A673 (cell line): Measurements from ENCODE around the gene ERP29. TPM values are rescaled to one million over a fixed set of nuclear protein-coding genes. Genes with fewer than 3 reads are reported as not detected.

ENCODE experiments used
- BruUV-seq: library from RNA; stranded (reverse); fragments of 400-500 nt; replicated peaks from 2 replicates; lab custom pipeline; 2021; lab: Mats Ljungman, UMichigan
- CTCF ChIA-PET: fragments of 300-600 bp; sonication (Branson Sonifier 250); formaldehyde crosslinking; loops from one replicate; lab custom pipeline; 2022; ENCODE audit warnings: antibody characterized with exemption; lab: Charles Lee
- POLR2A ChIA-PET: fragments of 300-600 bp; sonication (Branson Sonifier 250); formaldehyde crosslinking; loops from one replicate; lab custom pipeline; 2022; ENCODE audit warnings: antibody characterized with exemption; ENCODE audit not compliant: low non-redundant PET; lab: Charles Lee
- DNase-seq: peaks from one replicate; pipeline ENCODE4 v3.0.0-alpha.2; 2015; ENCODE audit warnings: low spot score
- H3K27ac ChIP-seq: fragments of 200-600 bp; sonication (generic); 2 replicates; pipeline ENCODE4 v1.5.1; 2016; ENCODE audit warnings: mixed run types, low read depth, mild to moderate bottlenecking, mixed read lengths, antibody characterized with exemption, low read length; ENCODE audit not compliant: poor library complexity, severe bottlenecking
- H3K27me3 ChIP-seq: fragments of 200-600 bp; sonication (generic); replicated peaks from 2 replicates; pipeline ENCODE4 v1.6.1; 2017; ENCODE audit warnings: mixed run types, low read depth, mild to moderate bottlenecking, mixed read lengths, antibody characterized with exemption, low read length; ENCODE audit not compliant: insufficient read depth, poor library complexity
- H3K36me3 ChIP-seq: fragments of 200-600 bp; sonication (generic); 2 replicates; pipeline ENCODE4 v1.6.1; 2016; ENCODE audit warnings: mixed run types, mild to moderate bottlenecking, mixed read lengths, antibody characterized with exemption, low read length; ENCODE audit not compliant: insufficient read depth, poor library complexity, severe bottlenecking
- H3K4me1 ChIP-seq: fragments of 200-600 bp; sonication (generic); 2 replicates; pipeline ENCODE4 v1.6.1; 2017; ENCODE audit warnings: mixed run types, mild to moderate bottlenecking, mixed read lengths, antibody characterized with exemption, low read length; ENCODE audit not compliant: insufficient read depth, poor library complexity, severe bottlenecking
- H3K4me3 ChIP-seq: fragments of 200-600 bp; sonication (generic); 2 replicates; pipeline ENCODE4 v1.5.1; 2016; ENCODE audit warnings: low read depth, mixed run types, mild to moderate bottlenecking, mixed read lengths, low read length; ENCODE audit not compliant: poor library complexity, severe bottlenecking
- H3K9me3 ChIP-seq: fragments of 200-600 bp; sonication (generic); 2 replicates; pipeline ENCODE4 v1.6.1; 2016; ENCODE audit warnings: mixed run types, low read depth, mild to moderate bottlenecking, mixed read lengths, antibody characterized with exemption, low read length; ENCODE audit not compliant: poor library complexity, severe bottlenecking
- EZH2 ChIP-seq: fragments of 200-600 bp; sonication (generic); IDR thresholded peaks from 2 replicates; pipeline ENCODE4 v1.6.1; 2017; ENCODE audit warnings: borderline replicate concordance, low read depth, mild to moderate bottlenecking, mixed read lengths, antibody characterized with exemption, low read length; ENCODE audit not compliant: poor library complexity, severe bottlenecking
- intact Hi-C: fragments of 100-400 bp; cut with micrococcal nuclease; formaldehyde crosslinking; loops from one replicate; pipeline ENCODE4 v1.10.0; 2022; ENCODE audit not compliant: unreplicated experiment
- total RNA-seq: library from RNA; stranded (reverse); gene quantifications from 2 replicates; pipeline ENCODE4 v1.2.3, GENCODE V29; 2021
- TF ChIP-seq, protein P1 (sequence below): fragments of 300-800, 200-600 bp; sonication (generic); conservative IDR thresholded peaks from 2 replicates; pipeline ENCODE4 v1.5.1; 2017; ENCODE audit warnings: low read depth, mild to moderate bottlenecking, antibody characterized with exemption, low read length, moderate library complexity, mixed read lengths

ERP29 gene
- total RNA-seq, 1 experiment from 2014 or later, result 109 TPM

DNA sequence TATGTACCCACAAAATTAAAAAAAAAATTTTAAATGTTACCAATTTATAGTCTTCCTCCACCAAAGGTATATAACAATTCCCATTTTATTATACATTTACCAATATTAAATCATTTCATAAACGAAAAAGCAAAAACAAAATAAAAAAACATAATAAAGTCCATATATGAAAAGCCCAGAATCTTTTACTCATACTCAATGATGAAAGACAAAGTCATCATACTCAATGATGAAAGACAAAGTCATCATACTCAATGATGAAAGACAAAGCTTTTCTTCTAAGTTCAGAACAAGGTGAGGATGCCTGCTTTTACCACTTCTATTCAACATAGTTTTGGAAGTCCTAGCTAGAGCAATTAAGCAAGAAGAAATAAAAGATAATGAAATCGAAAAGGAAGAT, 28.4 kb upstream of the ERP29 start:
- CTCF ChIA-PET, result no interaction called here
- Histone ChIP-seq H3K27ac (no peak overlapping the region), H3K9me3 (no peaks in the 10 kb centered on the region), H3K4me3 (no peak overlapping the region), H3K36me3 (no peaks in the 10 kb centered on the region), H3K4me1 (no peaks in the 10 kb centered on the region), H3K27me3 (no peaks in the 10 kb centered on the region)
- no peak for DNase-seq
- intact Hi-C loops, result no loop called here
- POLR2A ChIA-PET, result no interaction called here
- no peak for TF ChIP-seq EZH2
- TF ChIP-seq, protein P1, sequence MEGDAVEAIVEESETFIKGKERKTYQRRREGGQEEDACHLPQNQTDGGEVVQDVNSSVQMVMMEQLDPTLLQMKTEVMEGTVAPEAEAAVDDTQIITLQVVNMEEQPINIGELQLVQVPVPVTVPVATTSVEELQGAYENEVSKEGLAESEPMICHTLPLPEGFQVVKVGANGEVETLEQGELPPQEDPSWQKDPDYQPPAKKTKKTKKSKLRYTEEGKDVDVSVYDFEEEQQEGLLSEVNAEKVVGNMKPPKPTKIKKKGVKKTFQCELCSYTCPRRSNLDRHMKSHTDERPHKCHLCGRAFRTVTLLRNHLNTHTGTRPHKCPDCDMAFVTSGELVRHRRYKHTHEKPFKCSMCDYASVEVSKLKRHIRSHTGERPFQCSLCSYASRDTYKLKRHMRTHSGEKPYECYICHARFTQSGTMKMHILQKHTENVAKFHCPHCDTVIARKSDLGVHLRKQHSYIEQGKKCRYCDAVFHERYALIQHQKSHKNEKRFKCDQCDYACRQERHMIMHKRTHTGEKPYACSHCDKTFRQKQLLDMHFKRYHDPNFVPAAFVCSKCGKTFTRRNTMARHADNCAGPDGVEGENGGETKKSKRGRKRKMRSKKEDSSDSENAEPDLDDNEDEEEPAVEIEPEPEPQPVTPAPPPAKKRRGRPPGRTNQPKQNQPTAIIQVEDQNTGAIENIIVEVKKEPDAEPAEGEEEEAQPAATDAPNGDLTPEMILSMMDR, result no peak
- no TSS peak for BruUV-seq

DNA sequence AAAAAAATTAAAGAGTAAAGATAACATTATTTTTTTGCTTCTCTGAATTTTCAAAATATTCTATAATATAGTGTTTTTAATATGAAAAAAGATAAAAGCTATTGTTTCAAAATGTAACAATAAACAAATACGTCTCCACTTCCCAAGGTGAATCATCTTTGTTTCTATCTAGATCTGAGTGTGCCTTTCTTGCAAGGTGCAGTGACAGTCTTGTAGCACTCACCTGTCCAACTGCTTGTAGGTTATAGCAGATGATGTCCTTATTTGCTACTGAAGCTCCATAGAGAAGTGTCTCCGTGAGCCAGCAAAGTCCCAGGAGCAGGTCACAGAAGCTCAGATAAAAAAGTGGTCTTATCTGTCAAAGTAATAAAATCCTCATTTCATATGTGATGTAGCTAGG, 21.7 kb upstream of the ERP29 start:
- ChIA-PET CTCF (no interaction called here), POLR2A (no interaction called here)
- no peak for DNase-seq
- TF ChIP-seq EZH2, result no peak
- TF ChIP-seq, protein P1, result no peak
- H3K4me1 ChIP-seq, result no peaks in the 10 kb centered on the region
- no peaks in the 10 kb centered on the region for H3K27me3 ChIP-seq
- no peaks in the 10 kb centered on the region for H3K36me3 ChIP-seq
- no peak overlapping the region for H3K27ac ChIP-seq
- intact Hi-C loops, result no loop called here
- no TSS peak for BruUV-seq
- no peak overlapping the region for H3K4me3 ChIP-seq
- H3K9me3 ChIP-seq, result no peaks in the 10 kb centered on the region

DNA sequence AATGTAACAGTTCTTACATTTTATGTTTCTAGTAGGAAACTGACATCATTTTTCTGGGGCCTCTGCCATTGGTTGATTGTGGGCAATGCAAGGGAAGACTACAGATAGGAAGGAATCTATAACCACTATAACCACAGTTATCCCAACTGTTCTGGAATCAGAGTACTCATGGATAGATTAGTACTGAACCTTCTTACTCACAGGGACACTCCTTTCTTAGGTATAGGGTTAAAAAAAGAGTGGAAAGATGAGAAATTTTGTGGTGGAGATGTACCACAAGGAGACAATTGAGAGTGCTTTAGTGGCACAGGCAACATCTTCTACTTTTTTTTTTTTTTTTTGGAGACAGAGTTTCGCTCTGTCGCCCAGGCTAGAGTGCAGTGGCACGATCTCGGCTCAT, 21.3 kb upstream of the ERP29 start:
- Histone ChIP-seq H3K9me3 (no peaks in the 10 kb centered on the region), H3K27me3 (no peaks in the 10 kb centered on the region), H3K4me1 (no peaks in the 10 kb centered on the region), H3K36me3 (no peaks in the 10 kb centered on the region), H3K4me3 (no peak overlapping the region), H3K27ac (no peak overlapping the region)
- DNase-seq, result no peak
- BruUV-seq, result no TSS peak
- ChIA-PET CTCF (no interaction called here), POLR2A (no interaction called here)
- intact Hi-C loops, result no loop called here
- TF ChIP-seq, protein P1, result no peak
- TF ChIP-seq EZH2, result no peak
